HG02970 (cell line): Measurements from ENCODE around the gene ANTXRL.
"Not testable (repeated sequence)": the region's sequence is repeated elsewhere in the genome, so short reads cannot be mapped to it uniquely, and the experiment has no call there.

Source experiments
- ATAC-seq: cut with Tn5 transposase; IDR thresholded peaks from one replicate; pipeline ENCODE4 v1.9.1; 2021; ENCODE audit warnings: mild to moderate bottlenecking, moderate library complexity, moderate number of reproducible peaks; ENCODE audit not compliant: unreplicated experiment, low FRiP score

Gene ANTXRL

GRCh38 chr10:46292573-46293023 lies 5.8 kb downstream of the ANTXRL start:
- no peak for ATAC-seq

DNA sequence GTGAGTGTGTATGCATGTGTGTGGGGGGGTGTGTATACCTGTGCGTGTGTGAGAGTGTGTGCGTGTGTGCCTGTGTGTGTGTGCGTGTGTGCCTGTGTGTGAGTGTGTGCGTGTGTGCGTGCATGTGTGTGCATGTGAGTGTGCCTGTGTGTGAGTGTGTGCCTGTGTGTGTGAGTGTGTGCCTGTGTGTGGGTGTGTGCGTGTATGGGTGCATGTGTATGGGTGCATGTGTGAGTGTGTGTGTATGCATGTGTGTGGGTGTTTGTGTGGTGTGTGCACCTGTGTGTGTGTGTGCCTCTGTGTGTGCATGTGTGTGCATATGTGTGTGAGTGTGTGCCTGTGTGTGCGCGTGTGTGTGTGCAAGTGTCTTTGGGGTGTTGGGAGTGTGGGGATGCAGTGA lies 6.4 kb downstream of the ANTXRL start:
- ATAC-seq: no peak

DNA sequence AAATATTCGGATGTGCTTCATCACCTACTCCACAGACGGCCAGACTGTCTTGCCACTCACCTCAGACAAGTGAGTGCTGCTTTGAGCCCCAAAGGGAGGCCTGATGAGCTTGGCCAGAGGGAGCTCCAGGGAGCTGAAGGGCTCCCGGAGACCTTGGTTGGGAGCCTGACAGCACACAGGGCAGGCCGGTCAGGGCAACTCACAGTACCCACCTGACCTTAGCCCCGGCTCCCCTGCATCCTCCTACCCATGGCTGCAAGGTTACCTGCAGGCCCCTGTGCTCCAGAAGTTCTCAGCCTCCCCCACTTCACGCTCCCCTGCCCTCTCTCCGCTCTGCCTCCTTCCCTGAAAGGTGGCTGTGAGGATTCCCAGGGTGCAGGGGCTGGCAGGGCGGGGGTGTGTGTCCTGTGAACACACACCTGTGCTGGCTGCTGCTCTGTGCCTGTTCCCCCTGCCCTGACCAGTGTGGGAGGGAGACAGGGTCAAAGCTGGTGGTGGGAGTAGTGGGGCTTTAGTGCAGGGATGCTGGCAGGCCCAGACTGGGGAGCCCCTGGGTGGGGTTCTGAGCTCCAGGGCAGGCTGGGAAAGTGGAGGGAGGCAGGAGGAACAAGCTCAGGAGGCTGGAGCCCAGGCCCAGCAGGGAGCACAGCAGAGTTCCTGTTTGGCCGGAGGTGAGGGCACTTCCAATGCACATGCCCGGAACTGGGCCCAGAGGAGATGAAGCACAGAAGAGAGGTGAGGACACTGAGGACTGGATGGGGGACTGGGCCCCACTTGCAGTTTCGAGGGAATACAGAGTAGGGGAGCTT lies 7.2 kb downstream of the ANTXRL start:
- no peak for ATAC-seq

DNA sequence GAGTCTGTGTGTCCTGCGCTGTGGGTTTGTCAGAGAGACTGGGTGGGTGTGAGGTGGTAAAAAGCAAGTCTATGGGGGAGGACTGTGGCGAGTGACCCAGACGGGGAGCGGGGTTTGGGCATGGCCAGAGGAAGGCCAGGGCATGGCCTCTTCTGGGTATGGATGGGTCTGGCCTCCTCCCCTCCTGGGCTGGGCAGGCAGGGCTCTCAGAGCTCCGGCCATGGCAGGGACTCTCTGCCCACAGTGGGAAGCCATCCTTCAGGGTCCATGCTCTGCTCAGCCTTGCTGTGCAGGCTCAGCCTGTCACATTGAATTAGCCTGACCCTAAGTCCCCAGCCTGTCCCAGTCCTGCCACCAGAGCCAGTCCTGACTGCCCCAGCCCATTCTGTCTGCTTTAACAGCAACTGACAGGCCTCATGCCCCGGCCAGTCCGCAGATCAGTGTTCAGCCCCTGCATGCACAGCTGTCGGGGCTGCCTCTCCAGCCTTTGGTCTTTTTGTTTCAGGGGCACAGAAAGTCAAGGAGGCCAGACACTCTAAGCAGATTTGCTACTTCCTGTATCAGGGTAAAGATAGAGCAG lies 7.9 kb downstream of the ANTXRL start:
- no peak for ATAC-seq

- ATAC-seq: not testable (repeated sequence)
Measured at GRCh38 chr10:46295350-46296010, 8.7 kb downstream of the ANTXRL start.

GRCh38 chr10:46296086-46296485 lies 9.3 kb downstream of the ANTXRL start:
- ATAC-seq: not testable (repeated sequence)

DNA sequence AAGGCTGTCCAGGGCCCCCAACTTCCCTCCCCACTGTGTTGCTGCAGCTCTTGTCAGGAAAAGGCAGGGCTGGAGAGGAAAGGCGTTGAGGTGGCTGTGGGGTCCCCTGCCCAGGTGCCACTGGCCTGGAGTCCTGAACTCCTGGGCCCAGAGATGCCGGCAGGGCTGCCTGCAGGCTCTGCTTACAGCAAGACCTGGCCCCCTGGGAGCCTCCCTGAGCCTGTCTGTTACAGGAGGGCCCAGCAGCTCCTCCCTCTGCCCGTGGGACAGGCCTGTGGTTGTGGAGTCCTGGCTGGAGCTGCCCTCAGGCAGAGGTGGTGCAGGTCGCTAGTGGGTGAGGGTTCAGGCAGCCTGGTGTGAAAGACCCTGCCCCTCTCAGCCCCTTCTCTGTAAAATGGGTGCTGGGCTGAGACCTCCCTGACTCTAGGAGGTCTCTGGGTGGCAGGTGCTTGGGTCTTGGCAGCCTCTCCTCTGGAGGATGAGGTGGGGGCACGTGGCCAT lies 9.9 kb downstream of the ANTXRL start:
- ATAC-seq: no peak

DNA sequence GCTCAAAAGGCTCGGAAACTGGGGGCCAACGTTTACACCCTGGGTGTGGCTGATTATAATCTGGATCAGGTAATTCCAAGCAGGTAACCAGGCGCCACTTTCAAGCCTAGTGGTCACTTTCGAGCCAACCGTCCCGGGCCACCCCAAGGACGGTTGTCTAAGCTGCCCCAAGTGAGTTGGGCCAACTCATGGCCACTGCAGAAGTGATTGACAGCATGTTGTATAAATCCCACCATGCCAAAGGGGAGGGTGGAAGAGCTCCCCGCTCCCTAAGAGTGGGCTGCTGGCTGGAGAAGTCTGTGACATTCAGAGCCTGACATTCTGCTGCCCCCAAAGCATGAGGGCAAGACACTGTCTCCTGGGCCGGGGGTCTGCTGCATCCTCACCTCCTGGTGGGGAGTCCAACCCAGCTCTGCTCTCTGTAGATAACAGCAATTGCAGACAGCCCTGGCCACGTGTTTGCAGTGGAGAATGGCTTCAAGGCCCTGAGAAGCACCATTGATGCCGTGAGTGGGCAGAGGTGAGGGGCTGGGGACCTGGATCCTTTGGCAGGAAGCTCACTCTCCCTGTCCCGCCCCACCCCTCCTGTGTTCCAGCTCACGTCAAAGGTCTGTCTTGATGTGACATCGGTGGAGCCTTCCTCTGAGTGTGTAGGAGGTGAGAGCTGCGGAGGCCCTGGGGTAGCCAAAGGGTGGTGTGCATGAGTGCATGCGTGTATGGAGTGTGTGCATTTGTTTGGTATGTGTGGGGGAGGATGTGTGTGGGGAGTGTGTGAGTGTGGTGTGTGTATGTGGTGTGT lies 10.8 kb downstream of the ANTXRL start:
- ATAC-seq: no peak

GRCh38 chr10:46298477-46299285 lies 11.9 kb downstream of the ANTXRL start:
- ATAC-seq: no peak

DNA sequence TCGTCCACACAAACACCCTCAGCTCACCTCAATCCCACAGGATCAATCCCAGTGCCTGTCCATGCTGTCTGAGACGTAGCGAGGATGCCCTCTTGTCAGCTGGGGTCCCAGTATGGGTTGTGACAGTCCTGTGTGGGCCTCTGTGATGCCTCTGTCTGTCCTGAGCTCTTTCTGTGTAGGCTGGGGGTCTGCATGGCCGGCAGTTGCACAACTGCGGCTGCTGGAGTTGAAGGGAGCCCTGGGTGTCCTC lies 12.4 kb downstream of the ANTXRL start:
- ATAC-seq: no peak

GRCh38 chr10:46299536-46300369 lies 13.0 kb downstream of the ANTXRL start:
- ATAC-seq: no peak

DNA sequence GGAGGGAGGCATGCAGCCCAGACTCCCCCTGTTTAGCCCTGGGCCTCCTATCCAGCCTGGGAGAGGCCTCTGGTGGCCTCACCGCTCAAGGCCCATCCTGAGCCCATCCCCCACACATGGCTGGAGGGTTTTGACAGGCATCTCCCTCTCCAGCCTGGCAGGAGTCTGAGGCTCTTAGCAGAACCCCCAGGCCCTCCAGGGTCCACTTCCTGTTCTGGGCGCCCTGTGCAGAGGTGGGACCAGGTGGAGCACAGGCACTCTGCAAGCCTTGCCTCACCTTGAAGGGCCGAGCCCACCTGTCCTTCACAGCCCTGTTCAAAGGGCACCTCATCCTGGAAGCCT lies 13.5 kb downstream of the ANTXRL start:
- ATAC-seq: not testable (repeated sequence)

DNA sequence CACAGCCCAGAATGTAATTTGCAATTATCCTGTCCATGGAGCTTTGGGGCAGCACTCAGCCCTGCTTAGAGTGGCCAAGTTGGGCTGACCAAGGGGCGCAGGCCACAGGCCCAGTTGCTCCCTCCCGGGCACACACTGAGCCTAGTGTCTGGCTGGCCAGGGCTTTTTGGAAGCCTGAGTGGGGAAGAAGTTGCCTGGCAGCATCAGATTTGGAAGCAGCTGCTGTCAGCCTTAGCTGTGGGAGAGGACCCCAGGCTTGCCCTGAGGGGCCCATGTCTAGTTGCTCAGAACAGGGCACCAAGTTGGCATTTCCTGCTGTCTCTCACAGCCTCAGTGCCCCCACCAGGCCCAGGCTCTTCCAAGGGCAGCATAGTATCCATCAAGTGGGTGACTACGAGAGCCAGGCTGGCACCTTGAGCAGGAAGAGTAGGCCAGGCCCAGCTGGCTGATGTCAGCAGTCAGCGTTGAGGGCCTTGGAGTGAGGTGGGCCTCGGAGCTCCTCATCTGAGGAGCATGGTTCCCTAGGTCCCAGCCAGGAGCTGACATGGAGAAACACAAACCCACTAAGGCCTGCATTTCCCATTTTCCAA lies 14.4 kb downstream of the ANTXRL start:
- ATAC-seq: no peak

GRCh38 chr10:46301721-46302479 lies 15.1 kb downstream of the ANTXRL start:
- no peak for ATAC-seq

DNA sequence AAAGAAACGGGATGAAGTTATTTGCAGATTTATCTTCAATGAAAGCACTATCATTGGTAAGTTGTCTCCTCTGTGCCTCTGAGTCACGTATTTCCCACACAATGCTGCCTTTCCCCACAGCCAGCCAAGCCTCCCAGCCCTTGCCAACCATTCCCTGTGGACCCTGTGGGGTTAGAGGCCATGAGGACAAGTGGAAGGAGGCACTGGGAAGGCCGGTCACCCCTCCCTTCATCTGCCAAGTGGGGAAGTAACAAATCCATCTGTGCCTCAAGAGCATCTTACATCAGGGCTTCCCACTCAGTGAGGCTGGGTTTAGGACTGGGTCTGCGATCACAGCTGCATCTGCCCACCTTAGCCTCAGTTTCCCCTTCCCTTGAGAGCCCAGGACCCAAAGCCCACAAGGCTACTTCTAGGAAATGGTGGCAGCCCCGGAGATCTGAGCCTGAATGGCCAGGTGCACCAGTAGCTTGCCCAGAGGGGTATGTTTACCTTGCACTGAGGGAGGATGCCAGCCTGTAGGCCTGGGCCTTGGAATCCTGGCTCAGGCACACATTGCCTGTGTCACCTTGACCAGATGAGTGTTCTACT lies 16.1 kb downstream of the ANTXRL start:
- not testable (repeated sequence) for ATAC-seq

- ATAC-seq: no peak
Measured at GRCh38 chr10:46304062-46304461, 17.3 kb downstream of the ANTXRL start.

GRCh38 chr10:46304671-46305070 lies 17.9 kb downstream of the ANTXRL start:
- ATAC-seq: not testable (repeated sequence)
